Keratinocyte (primary cell): ENCODE results near the gene ZNF784. TPM values are rescaled to one million over a fixed set of nuclear protein-coding genes. Genes with fewer than 3 reads are reported as not detected.

ENCODE experiments used
- DNase-seq: peaks from one replicate; pipeline ENCODE4 v3.0.0-alpha.2; 2011; ENCODE audit warnings: low read depth, missing footprints, low spot score
- FAIRE-seq: peaks from 2 replicates; lab custom pipeline; 2011; peaks lifted over from hg19 to GRCh38; lab: Jason Lieb, UNC
- H2AFZ ChIP-seq: 2 replicates; pipeline ENCODE4 v1.6.0; 2012; ENCODE audit warnings: low read length, control low read depth, inconsistent platforms; ENCODE audit not compliant: control insufficient read depth
- H3K27ac ChIP-seq: 2 replicates; pipeline ENCODE4 v1.5.1; 2011; ENCODE audit warnings: low read length; ENCODE audit not compliant: control insufficient read depth, insufficient read depth
- H3K27me3 ChIP-seq: 3 replicates; pipeline ENCODE4 v1.6.0; 2011; ENCODE audit warnings: low read length; ENCODE audit not compliant: control insufficient read depth, insufficient read depth; ENCODE audit errors: extremely low read depth
- H3K36me3 ChIP-seq, 2 experiments: 2 replicates in 1 of 2; 3 replicates in 1 of 2; pipeline ENCODE4 v1.5.1; 2011; ENCODE audit warnings: low read length in 2 of 2, mild to moderate bottlenecking in 1 of 2; ENCODE audit not compliant: control insufficient read depth in 2 of 2, insufficient read depth in 2 of 2; ENCODE audit errors: extremely low read depth in 1 of 2
- H3K4me1 ChIP-seq: 3 replicates; pipeline ENCODE4 v1.5.1; 2011; ENCODE audit warnings: low read length; ENCODE audit not compliant: control insufficient read depth, insufficient read depth; ENCODE audit errors: extremely low read depth
- H3K4me2 ChIP-seq: 3 replicates; pipeline ENCODE4 v1.6.0; 2011; ENCODE audit warnings: low read depth, low read length; ENCODE audit not compliant: control insufficient read depth, insufficient read depth; ENCODE audit errors: extremely low read depth
- H3K4me3 ChIP-seq, 3 experiments: fragments of 200-600 bp in 1 of 3; sonication (generic) in 1 of 3; 2 replicates in 2 of 3; 3 replicates in 1 of 3; pipeline ENCODE4 v1.5.1; 2011 to 2016; ENCODE audit warnings: low read length in 3 of 3, mild to moderate bottlenecking in 3 of 3, control low read depth in 2 of 3, inconsistent platforms in 1 of 3, low read depth in 1 of 3, mixed read lengths in 1 of 3, mixed run types in 1 of 3, moderate library complexity in 1 of 3; ENCODE audit not compliant: control insufficient read depth in 2 of 3, insufficient read depth in 2 of 3; ENCODE audit errors: extremely low read depth in 1 of 3
- H3K79me2 ChIP-seq: 2 replicates; pipeline ENCODE4 v1.6.0; 2012; ENCODE audit warnings: low read length; ENCODE audit not compliant: control insufficient read depth, insufficient read depth
- H3K9ac ChIP-seq: 3 replicates; pipeline ENCODE4 v1.6.0; 2011; ENCODE audit warnings: low read length; ENCODE audit not compliant: control insufficient read depth, insufficient read depth; ENCODE audit errors: extremely low read depth
- H3K9me1 ChIP-seq: 3 replicates; pipeline ENCODE4 v1.6.0; 2011; ENCODE audit warnings: low read length; ENCODE audit not compliant: control insufficient read depth, insufficient read depth; ENCODE audit errors: extremely low read depth
- H3K9me3 ChIP-seq: 2 replicates; pipeline ENCODE4 v1.5.1; 2012; ENCODE audit warnings: low read depth, low read length; ENCODE audit not compliant: control insufficient read depth
- H4K20me1 ChIP-seq: 3 replicates; pipeline ENCODE4 v1.6.0; 2011; ENCODE audit warnings: low read length; ENCODE audit not compliant: control insufficient read depth, insufficient read depth; ENCODE audit errors: extremely low read depth
- EZH2 ChIP-seq: IDR thresholded peaks from one replicate; pipeline ENCODE4 v1.6.1; 2012; ENCODE audit warnings: inconsistent platforms, mild to moderate bottlenecking, low read length, moderate library complexity
- dilution Hi-C: fragments of 300-500 bp; cut with MboI; formaldehyde crosslinking; loops from one replicate; pipeline ENCODE4 v1.7.0; 2020; ENCODE audit warnings: low sequenced_read_pairs; ENCODE audit not compliant: extremely low pct_ligation_motif_present
- polyA plus RNA-seq, 5 experiments: library from polyadenylated mRNA; depleted of rRNA in 3 of 5; stranded (reverse) in 3 of 5; stranded (forward) in 1 of 5; unstranded in 1 of 5; fragments of >200 nt; gene quantifications; 1 replicate in 1 of 5; 2 replicates in 3 of 5; 3 replicates in 1 of 5; pipeline versions ENCODE4 v1.2.1 to v1.2.3, GENCODE V29; 2011 to 2012; ENCODE audit warnings: missing spikeins in 2 of 5, low read depth in 1 of 5, low replicate concordance in 1 of 5
- TF ChIP-seq, protein P1 (sequence below), 3 experiments: IDR thresholded peaks in 1 of 3; conservative IDR thresholded peaks in 1 of 3; optimal IDR thresholded peaks in 1 of 3; 2 replicates in 2 of 3; 3 replicates in 1 of 3; pipeline versions ENCODE3 to v1.5.1; 2011; ENCODE audit warnings: low read length in 3 of 3, mild to moderate bottlenecking in 3 of 3, moderate library complexity in 2 of 3, control low read depth in 1 of 3, inconsistent platforms in 1 of 3; ENCODE audit not compliant: insufficient read depth in 2 of 3; ENCODE audit errors: extremely low read depth in 1 of 3

Gene ZNF784
- polyA plus RNA-seq, 1 donor (not counting 4 experiments of a cell fraction or from before 2014, with no cell fraction given), result 2.1 TPM

GRCh38 chr19:55663846-55664536, 39.6 kb upstream of the ZNF784 start:
- dilution Hi-C loops, result no loop called here
- H3K9me3 ChIP-seq, result no peaks in the 10 kb centered on the region
- H3K36me3 ChIP-seq, result peaks cover 63 to 70% of the 10 kb centered on the region in 2 experiments
- TF ChIP-seq EZH2, result no peak
- TF ChIP-seq, protein P1, sequence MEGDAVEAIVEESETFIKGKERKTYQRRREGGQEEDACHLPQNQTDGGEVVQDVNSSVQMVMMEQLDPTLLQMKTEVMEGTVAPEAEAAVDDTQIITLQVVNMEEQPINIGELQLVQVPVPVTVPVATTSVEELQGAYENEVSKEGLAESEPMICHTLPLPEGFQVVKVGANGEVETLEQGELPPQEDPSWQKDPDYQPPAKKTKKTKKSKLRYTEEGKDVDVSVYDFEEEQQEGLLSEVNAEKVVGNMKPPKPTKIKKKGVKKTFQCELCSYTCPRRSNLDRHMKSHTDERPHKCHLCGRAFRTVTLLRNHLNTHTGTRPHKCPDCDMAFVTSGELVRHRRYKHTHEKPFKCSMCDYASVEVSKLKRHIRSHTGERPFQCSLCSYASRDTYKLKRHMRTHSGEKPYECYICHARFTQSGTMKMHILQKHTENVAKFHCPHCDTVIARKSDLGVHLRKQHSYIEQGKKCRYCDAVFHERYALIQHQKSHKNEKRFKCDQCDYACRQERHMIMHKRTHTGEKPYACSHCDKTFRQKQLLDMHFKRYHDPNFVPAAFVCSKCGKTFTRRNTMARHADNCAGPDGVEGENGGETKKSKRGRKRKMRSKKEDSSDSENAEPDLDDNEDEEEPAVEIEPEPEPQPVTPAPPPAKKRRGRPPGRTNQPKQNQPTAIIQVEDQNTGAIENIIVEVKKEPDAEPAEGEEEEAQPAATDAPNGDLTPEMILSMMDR (optimal IDR thresholded peaks at IDR 0.05 in 1 of 3, IDR thresholded peaks at IDR 0.05 in 1 of 3, conservative IDR thresholded peaks at IDR 0.05 in 1 of 3; ENCODE audit: extremely low read depth in 1 of 3, insufficient read depth in 2 of 3, low read length in 3 of 3), result no peak
- H3K27ac ChIP-seq, result no peak overlapping the region
- peaks cover 9% of the 10 kb centered on the region for H3K4me1 ChIP-seq
- no peak overlapping the region for H3K4me3 ChIP-seq
- H3K79me2 ChIP-seq, result peaks cover 93% of the 10 kb centered on the region
- DNase-seq (no peak), FAIRE-seq (no peak)
- H3K27me3 ChIP-seq, result no peaks in the 10 kb centered on the region
- H3K9me1 ChIP-seq, result peaks cover 2% of the 10 kb centered on the region
- no peak overlapping the region for H3K9ac ChIP-seq
- no peak overlapping the region for H3K4me2 ChIP-seq
- H2AFZ ChIP-seq, result no peak overlapping the region
- H4K20me1 ChIP-seq, result peaks cover 37% of the 10 kb centered on the region

DNA sequence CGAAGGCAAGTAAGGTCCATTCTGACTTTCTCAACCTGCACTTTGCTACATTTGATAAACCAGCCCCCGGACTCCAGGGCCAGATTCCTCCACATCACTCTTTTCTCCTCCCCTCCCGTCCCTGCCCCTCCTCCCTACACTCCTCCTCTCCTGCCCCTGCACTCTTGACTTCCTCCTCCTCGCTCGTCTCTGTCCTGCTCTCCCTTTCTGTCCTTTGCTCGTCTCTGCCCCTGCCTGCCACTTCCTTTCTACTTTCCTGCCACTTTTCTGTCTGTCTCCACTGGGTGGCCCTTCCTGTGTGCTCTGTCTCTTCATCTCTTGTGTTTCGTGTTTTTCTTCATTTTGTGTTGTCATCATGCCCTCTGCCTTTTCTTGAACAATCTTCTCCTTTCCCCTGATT, 37.5 kb upstream of the ZNF784 start:
- Histone ChIP-seq H3K4me3 (no peak overlapping the region), H2AFZ (no peak overlapping the region), H3K79me2 (peaks cover 93% of the 10 kb centered on the region), H3K9me3 (no peaks in the 10 kb centered on the region), H3K9me1 (no peaks in the 10 kb centered on the region), H3K27me3 (no peaks in the 10 kb centered on the region), H3K4me1 (peaks cover 12% of the 10 kb centered on the region), H3K4me2 (no peak overlapping the region), H3K9ac (no peak overlapping the region), H3K27ac (no peak overlapping the region), H3K36me3 (peaks cover 56 to 59% of the 10 kb centered on the region in 2 experiments), H4K20me1 (peaks cover 44% of the 10 kb centered on the region)
- DNase-seq (no peak), FAIRE-seq (no peak)
- no peak for TF ChIP-seq EZH2
- dilution Hi-C loops, result no loop called here
